ENCODE results near the gene SF3A1. TPM values are rescaled to one million over a fixed set of nuclear protein-coding genes. Genes with fewer than 3 reads are reported as not detected.

SF3A1 gene
- total RNA-seq, 1 donor from 2014 or later = 164 TPM

- H3K36me3 ChIP-seq = peaks cover 8% of the 10 kb centered on the region
- H3K27ac ChIP-seq = peak overlapping the region; percentile 87
- TF ChIP-seq, protein P1, sequence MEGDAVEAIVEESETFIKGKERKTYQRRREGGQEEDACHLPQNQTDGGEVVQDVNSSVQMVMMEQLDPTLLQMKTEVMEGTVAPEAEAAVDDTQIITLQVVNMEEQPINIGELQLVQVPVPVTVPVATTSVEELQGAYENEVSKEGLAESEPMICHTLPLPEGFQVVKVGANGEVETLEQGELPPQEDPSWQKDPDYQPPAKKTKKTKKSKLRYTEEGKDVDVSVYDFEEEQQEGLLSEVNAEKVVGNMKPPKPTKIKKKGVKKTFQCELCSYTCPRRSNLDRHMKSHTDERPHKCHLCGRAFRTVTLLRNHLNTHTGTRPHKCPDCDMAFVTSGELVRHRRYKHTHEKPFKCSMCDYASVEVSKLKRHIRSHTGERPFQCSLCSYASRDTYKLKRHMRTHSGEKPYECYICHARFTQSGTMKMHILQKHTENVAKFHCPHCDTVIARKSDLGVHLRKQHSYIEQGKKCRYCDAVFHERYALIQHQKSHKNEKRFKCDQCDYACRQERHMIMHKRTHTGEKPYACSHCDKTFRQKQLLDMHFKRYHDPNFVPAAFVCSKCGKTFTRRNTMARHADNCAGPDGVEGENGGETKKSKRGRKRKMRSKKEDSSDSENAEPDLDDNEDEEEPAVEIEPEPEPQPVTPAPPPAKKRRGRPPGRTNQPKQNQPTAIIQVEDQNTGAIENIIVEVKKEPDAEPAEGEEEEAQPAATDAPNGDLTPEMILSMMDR (IDR thresholded peaks at IDR 0.05) = no peak
- intact Hi-C loops (cut with DNase I) = no loop called here
- peaks cover 46% of the 10 kb centered on the region for H3K4me1 ChIP-seq
- ATAC-seq = peak; percentile 50
- no peak for DNase-seq
- H3K4me3 ChIP-seq = peak overlapping the region; percentile 98
- no peaks in the 10 kb centered on the region for H3K27me3 ChIP-seq
- no peaks in the 10 kb centered on the region for H3K9me3 ChIP-seq
Observed at GRCh38 chr22:30326255-30326705, 30.4 kb downstream of the SF3A1 start.

DNA sequence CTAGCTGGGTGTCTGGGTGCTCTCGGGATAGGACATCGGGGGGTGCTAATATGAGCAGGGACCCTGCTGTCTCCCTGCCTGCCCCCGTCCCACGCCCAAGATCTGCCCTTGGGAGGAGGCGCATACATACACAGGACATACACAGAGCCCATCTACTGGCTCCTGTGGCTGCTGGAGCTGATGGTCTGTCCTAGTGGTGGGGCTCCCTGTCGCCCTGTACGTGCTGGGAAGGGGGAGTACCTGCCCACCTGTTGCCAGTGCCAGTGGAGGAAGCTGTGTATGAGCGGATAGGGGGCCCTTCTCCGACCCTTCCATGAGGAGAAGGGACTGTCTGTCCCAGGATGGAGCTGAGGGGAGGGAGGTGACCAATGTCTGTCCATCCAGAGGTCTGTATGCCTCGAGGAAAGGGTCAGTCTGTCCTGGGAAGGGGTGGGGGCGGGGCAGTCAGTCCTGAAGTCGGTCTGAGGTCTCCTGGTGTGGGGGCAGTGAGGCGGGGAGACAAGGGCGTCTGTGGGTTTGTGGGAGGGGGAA lies 30.9 kb downstream of the SF3A1 start:
- TF ChIP-seq, protein P1 (IDR thresholded peaks at IDR 0.05) = no peak
- Histone ChIP-seq H3K27me3 (no peaks in the 10 kb centered on the region), H3K4me3 (peak overlapping the region; percentile 98), H3K4me1 (peaks cover 51% of the 10 kb centered on the region), H3K9me3 (no peaks in the 10 kb centered on the region), H3K27ac (peak overlapping the region; percentile 87), H3K36me3 (peaks cover 9% of the 10 kb centered on the region)
- intact Hi-C loops (cut with DNase I) = no loop called here
- no peak for ATAC-seq
- DNase-seq = no peak

- Histone ChIP-seq H3K9me3 (no peaks in the 10 kb centered on the region), H3K27me3 (no peaks in the 10 kb centered on the region), H3K4me3 (peak overlapping the region; percentile 98), H3K27ac (peak overlapping the region; percentile 87), H3K4me1 (peaks cover 57% of the 10 kb centered on the region), H3K36me3 (peaks cover 11% of the 10 kb centered on the region)
- DNase-seq (no peak), ATAC-seq (peak; percentile 8)
- TF ChIP-seq, protein P1 (IDR thresholded peaks at IDR 0.05) = no peak
- intact Hi-C loops (cut with DNase I) = no loop called here
Observed at GRCh38 chr22:30325065-30325720, 31.5 kb downstream of the SF3A1 start.

DNA sequence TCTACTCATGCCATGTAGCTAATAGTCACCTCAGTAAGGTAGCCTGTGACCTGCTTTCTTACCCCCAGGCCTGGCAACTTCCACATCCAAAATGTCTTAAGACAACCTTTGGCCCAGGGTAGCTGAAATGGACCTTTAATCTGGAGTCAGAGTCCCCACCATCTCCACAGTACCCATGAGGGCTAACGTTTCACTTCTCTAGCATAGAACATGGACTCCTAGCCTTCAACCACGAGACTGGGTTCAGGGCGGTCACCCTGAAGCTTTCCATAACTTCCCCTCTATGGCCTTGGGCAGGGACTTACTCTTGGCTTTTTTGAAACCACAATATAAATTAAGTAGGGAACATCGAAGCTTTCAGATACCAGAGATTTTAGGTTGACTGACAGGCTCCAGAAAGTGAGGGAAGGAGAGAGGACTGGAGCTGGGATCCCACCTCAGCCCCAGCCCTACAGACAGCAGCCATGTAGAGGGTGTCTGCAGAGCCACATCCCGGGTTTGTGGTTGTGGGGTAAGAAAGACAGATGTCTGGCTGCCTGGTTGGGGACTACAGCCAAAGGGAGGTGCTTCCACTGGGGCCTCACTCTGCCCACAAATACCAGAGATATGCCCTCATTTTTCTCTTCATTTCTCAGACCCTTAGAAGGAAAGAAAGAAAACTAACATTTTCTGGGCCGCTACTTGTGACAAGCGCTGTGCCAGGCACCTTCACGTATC lies 32.5 kb downstream of the SF3A1 start:
- ATAC-seq (no peak), DNase-seq (no peak)
- Histone ChIP-seq H3K9me3 (no peaks in the 10 kb centered on the region), H3K36me3 (peaks cover 14% of the 10 kb centered on the region), H3K4me3 (peak overlapping the region; percentile 98), H3K4me1 (peaks cover 68% of the 10 kb centered on the region), H3K27ac (peak overlapping the region; percentile 87), H3K27me3 (no peaks in the 10 kb centered on the region)
- TF ChIP-seq, protein P1 (IDR thresholded peaks at IDR 0.05) = no peak
- intact Hi-C loops (cut with DNase I) = no loop called here

DNA sequence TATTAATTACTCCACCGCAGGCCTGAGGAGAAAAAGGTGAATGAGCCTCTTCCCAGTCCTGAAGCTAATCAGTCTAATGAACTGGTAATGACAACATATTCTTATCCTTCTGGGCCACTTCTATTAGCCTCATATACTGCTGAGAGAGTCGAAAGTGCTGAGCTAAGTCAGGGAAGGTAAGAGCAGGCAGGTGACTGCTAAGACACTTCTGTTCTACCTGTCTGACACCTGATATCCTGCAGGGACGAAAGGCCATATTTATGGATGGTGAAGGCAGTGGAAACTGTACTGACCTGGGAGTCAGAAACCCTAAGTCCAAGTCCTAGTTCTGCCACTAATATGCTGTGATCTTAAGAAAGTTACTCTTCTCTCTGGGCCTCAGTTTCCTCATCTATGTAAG lies 33.4 kb downstream of the SF3A1 start:
- no peak overlapping the region for H3K27ac ChIP-seq

More for the DNA sequence above, 33.4 kb downstream of the SF3A1 start:
- peaks cover 77% of the 10 kb centered on the region for H3K4me1 ChIP-seq
- no peak for DNase-seq
- H3K36me3 ChIP-seq = peaks cover 14% of the 10 kb centered on the region
- ATAC-seq = no peak
- no peak overlapping the region for H3K4me3 ChIP-seq
- H3K9me3 ChIP-seq = no peaks in the 10 kb centered on the region
- H3K27me3 ChIP-seq = no peaks in the 10 kb centered on the region
- intact Hi-C loops (cut with DNase I) = no loop called here
- TF ChIP-seq, protein P1 (IDR thresholded peaks at IDR 0.05) = no peak
